HepG2 (cell line): ENCODE data around the gene ICAM3. TPM values are rescaled to one million over a fixed set of nuclear protein-coding genes. Genes with fewer than 3 reads are reported as not detected.

Source experiments
- CENPX ChIP-seq: sonication (generic); formaldehyde crosslinking; IDR thresholded peaks from 2 replicates; pipeline ENCODE4 v1.9.0; 2021; ENCODE audit warnings: mild to moderate bottlenecking, missing genetic modification reagents, moderate library complexity
- CHD4 ChIP-seq: fragments of 200-600 bp; sonication (generic); IDR thresholded peaks from 2 replicates; pipeline ENCODE4 v1.7.0; 2017; ENCODE audit warnings: mild to moderate bottlenecking, low read length, borderline replicate concordance
- CREB1 ChIP-seq, 2 experiments: fragments of 450-650 bp in 1 of 2; IDR thresholded peaks; 2 replicates each; pipeline ENCODE4 v1.6.1; 2016 to 2017; ENCODE audit warnings: control low read depth in 1 of 2, mild to moderate bottlenecking in 1 of 2, missing compliant biosample characterization in 1 of 2, missing genetic modification characterization in 1 of 2
- CSRNP2 ChIP-seq: sonication (generic); formaldehyde crosslinking; conservative IDR thresholded peaks from 2 replicates; pipeline ENCODE4 v1.8.0; 2022; ENCODE audit warnings: low read depth, missing genetic modification reagents
- GATAD2A ChIP-seq: IDR thresholded peaks from 2 replicates; pipeline ENCODE4 v1.6.1; 2016
- HMG20A ChIP-seq: IDR thresholded peaks from 2 replicates; pipeline ENCODE4 v1.6.1; 2016; ENCODE audit warnings: borderline replicate concordance
- HNF4G ChIP-seq, 2 experiments: sonication (generic) in 1 of 2; formaldehyde crosslinking in 1 of 2; IDR thresholded peaks; 2 replicates each; pipeline versions ENCODE4 v1.4.0 to v1.6.1; 2011 to 2020; ENCODE audit warnings: borderline replicate concordance in 2 of 2, low read depth in 2 of 2, mild to moderate bottlenecking in 2 of 2, low read length in 1 of 2, missing genetic modification reagents in 1 of 2, moderate library complexity in 1 of 2
- KDM1A ChIP-seq: IDR thresholded peaks from 2 replicates; pipeline ENCODE4 v1.6.1; 2016; ENCODE audit warnings: missing compliant biosample characterization
- MAFF ChIP-seq: IDR thresholded peaks from 2 replicates; pipeline ENCODE4 v1.6.1; 2011; ENCODE audit warnings: low read depth, low read length, improper control_type of control experiment
- MTF2 ChIP-seq: sonication (generic); formaldehyde crosslinking; IDR thresholded peaks from 2 replicates; pipeline ENCODE4 v1.5.0; 2020; ENCODE audit warnings: missing genetic modification reagents, borderline replicate concordance
- NBN ChIP-seq: fragments of 450-650 bp; conservative IDR thresholded peaks from 2 replicates; pipeline ENCODE4 v1.6.1; 2017
- REXO4 ChIP-seq: sonication (generic); formaldehyde crosslinking; IDR thresholded peaks from 2 replicates; pipeline ENCODE4 v1.8.0; 2022; ENCODE audit warnings: missing genetic modification reagents, mild to moderate bottlenecking, borderline replicate concordance
- RFXAP ChIP-seq: sonication (generic); formaldehyde crosslinking; IDR thresholded peaks from 2 replicates; pipeline ENCODE4 v1.4.0; 2020; ENCODE audit warnings: missing genetic modification reagents, borderline replicate concordance
- SIX4 ChIP-seq: sonication (generic); formaldehyde crosslinking; IDR thresholded peaks from 2 replicates; pipeline ENCODE4 v1.4.0; 2020; ENCODE audit warnings: missing genetic modification reagents
- TBP ChIP-seq: sonication (generic); formaldehyde crosslinking; IDR thresholded peaks from 2 replicates; pipeline ENCODE4 v1.5.0; 2020; ENCODE audit warnings: missing genetic modification reagents
- THYN1 ChIP-seq: sonication (generic); formaldehyde crosslinking; IDR thresholded peaks from 2 replicates; pipeline ENCODE4 v1.8.1; 2023; ENCODE audit warnings: low read depth, mild to moderate bottlenecking, moderate library complexity, missing genetic modification reagents, borderline replicate concordance
- TSC22D2 ChIP-seq: sonication (generic); formaldehyde crosslinking; IDR thresholded peaks from 2 replicates; pipeline ENCODE4 v1.5.1; 2020; ENCODE audit warnings: missing genetic modification reagents, mild to moderate bottlenecking, borderline replicate concordance
- XRCC5 ChIP-seq: fragments of 200-400 bp; formaldehyde crosslinking; optimal IDR thresholded peaks from 2 replicates; pipeline ENCODE3; 2017; ENCODE audit warnings: mild to moderate bottlenecking, low read length
- ZFP62 ChIP-seq: sonication (generic); formaldehyde crosslinking; IDR thresholded peaks from 2 replicates; pipeline ENCODE4 v1.4.0; 2020; ENCODE audit warnings: missing genetic modification reagents
- ZFP82 ChIP-seq: sonication (generic); formaldehyde crosslinking; IDR thresholded peaks from 2 replicates; pipeline ENCODE4 v1.5.1; 2020; ENCODE audit warnings: mild to moderate bottlenecking, missing genetic modification reagents, borderline replicate concordance
- ZFY ChIP-seq: sonication (generic); formaldehyde crosslinking; IDR thresholded peaks from 2 replicates; pipeline ENCODE4 v1.4.0; 2020; ENCODE audit warnings: missing genetic modification reagents
- ZNF121 ChIP-seq: sonication (generic); formaldehyde crosslinking; IDR thresholded peaks from 2 replicates; pipeline ENCODE4 v1.5.0; 2020; ENCODE audit warnings: mild to moderate bottlenecking, missing genetic modification reagents
- ZNF180 ChIP-seq: sonication (generic); formaldehyde crosslinking; IDR thresholded peaks from 2 replicates; pipeline ENCODE4 v1.4.0; 2020; ENCODE audit warnings: low read depth, missing genetic modification reagents, borderline replicate concordance
- ZNF282 ChIP-seq: fragments of 450-650 bp; IDR thresholded peaks from 2 replicates; pipeline ENCODE4 v1.6.1; 2018; ENCODE audit not compliant: partially characterized antibody
- ZNF367 ChIP-seq: sonication (generic); formaldehyde crosslinking; IDR thresholded peaks from 2 replicates; pipeline ENCODE4 v1.4.0; 2020; ENCODE audit warnings: missing genetic modification reagents, borderline replicate concordance
- ZNF501 ChIP-seq: sonication (generic); formaldehyde crosslinking; IDR thresholded peaks from 2 replicates; pipeline ENCODE4 v1.5.1; 2020; ENCODE audit warnings: mild to moderate bottlenecking, moderate library complexity, missing genetic modification reagents
- ZNF674 ChIP-seq: sonication (generic); formaldehyde crosslinking; IDR thresholded peaks from 2 replicates; pipeline ENCODE4 v1.5.0; 2020; ENCODE audit warnings: low read depth, mild to moderate bottlenecking, missing genetic modification reagents
- ZNF777 ChIP-seq: sonication (generic); formaldehyde crosslinking; IDR thresholded peaks from 2 replicates; pipeline ENCODE4 v1.4.0; 2020; ENCODE audit warnings: missing genetic modification reagents
- polyA plus RNA-seq, 8 experiments: library from polyadenylated mRNA; depleted of rRNA in 3 of 8; stranded (reverse) in 7 of 8; unstranded in 1 of 8; fragments of >200 nt; fragmentation: Illumina TruSeq in 4 of 8; extraction: Trizol in 4 of 8; gene quantifications; 2 replicates each; pipeline versions ENCODE4 v1.2.1 to v1.2.3, GENCODE V29; 2011 to 2016; ENCODE audit warnings: low read depth in 4 of 8, missing spikeins in 1 of 8, mixed read lengths in 1 of 8; ENCODE audit not compliant: insufficient read depth in 1 of 8
- total RNA-seq, 5 experiments: library from RNA; depleted of rRNA; stranded (reverse); fragments of >200 nt; fragmentation: Illumina TruSeq; extraction: Trizol; gene quantifications; 2 replicates each; pipeline ENCODE4 v1.2.3, GENCODE V29; 2016; ENCODE audit warnings: low read depth in 1 of 5
- TF ChIP-seq, protein P1 (sequence below): sonication (generic); formaldehyde crosslinking; IDR thresholded peaks from 2 replicates; pipeline ENCODE4 v1.8.0; 2022; ENCODE audit warnings: mild to moderate bottlenecking, missing genetic modification reagents, borderline replicate concordance
- TF ChIP-seq, protein P2 (sequence below): IDR thresholded peaks from 2 replicates; pipeline ENCODE4 v1.6.1; 2016; ENCODE audit warnings: low read depth, control low read depth

Gene ICAM3
- total and polyA plus RNA-seq, 2 of the 13 experiments (the other 11 are each of a cell fraction or from before 2014, with no cell fraction given), result 14.1 to 21.0 TPM

DNA sequence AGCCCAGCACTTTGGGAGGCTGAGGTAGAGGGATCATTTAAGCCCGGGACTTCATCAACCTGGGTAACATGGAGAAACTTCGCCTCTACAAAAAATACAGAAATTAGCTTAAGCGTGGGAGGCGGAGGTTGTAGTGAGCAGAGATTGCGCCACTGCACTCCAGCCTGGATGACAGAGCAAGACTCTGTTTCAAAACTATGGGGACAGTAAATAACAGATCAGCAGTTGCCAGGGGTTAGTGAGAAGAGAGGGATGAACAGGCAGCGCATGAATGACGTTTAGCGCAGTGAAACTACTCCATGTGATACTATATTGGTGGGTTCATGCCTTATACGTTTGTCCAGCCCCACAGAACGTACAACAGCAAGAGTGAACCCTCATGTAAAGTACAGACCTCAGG lies 7.1 kb upstream of the ICAM3 start (continued):
- TF ChIP-seq, protein P1, sequence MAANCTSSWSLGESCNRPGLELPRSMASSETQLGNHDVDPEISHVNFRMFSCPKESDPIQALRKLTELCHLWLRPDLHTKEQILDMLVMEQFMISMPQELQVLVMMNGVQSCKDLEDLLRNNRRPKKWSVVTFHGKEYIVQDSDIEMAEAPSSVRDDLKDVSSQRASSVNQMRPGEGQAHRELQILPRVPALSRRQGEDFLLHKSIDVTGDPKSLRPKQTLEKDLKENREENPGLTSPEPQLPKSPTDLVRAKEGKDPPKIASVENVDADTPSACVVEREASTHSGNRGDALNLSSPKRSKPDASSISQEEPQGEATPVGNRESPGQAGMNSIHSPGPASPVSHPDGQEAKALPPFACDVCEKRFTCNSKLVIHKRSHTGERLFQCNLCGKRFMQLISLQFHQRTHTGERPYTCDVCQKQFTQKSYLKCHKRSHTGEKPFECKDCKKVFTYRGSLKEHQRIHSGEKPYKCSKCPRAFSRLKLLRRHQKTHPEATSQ (CRISPR knock-in tag), result no peak
- TF ChIP-seq REXO4 (CRISPR knock-in tag), result no peak
- no peak for TF ChIP-seq ZNF501 (CRISPR knock-in tag)
- TF ChIP-seq KDM1A (CRISPR knock-in tag), result no peak
- TF ChIP-seq CREB1 (IDR thresholded peaks at IDR 0.05), result peak; percentile 17; the same call in 1 of the 2 replicates
- no peak for TF ChIP-seq CREB1 (CRISPR knock-in tag; IDR thresholded peaks at IDR 0.05)
- 0 out of 2 replicates have a peak, but pooled peaks have one; percentile 26 for TF ChIP-seq MAFF
- no peak for TF ChIP-seq ZNF282
- TF ChIP-seq CENPX (CRISPR knock-in tag), result no peak
- no peak for TF ChIP-seq ZFY (CRISPR knock-in tag)
- no peak for TF ChIP-seq ZNF180 (CRISPR knock-in tag)
- TF ChIP-seq ZFP62 (CRISPR knock-in tag), result no peak
- no peak for TF ChIP-seq CSRNP2 (CRISPR knock-in tag)
- TF ChIP-seq THYN1 (CRISPR knock-in tag), result no peak
- TF ChIP-seq MTF2 (CRISPR knock-in tag), result no peak
- TF ChIP-seq HMG20A (CRISPR knock-in tag), result no peak
- TF ChIP-seq GATAD2A (CRISPR knock-in tag), result peak; percentile 64
- TF ChIP-seq ZNF121 (CRISPR knock-in tag), result no peak
- no peak for TF ChIP-seq TBP
- no peak for TF ChIP-seq ZNF674 (CRISPR knock-in tag)
- TF ChIP-seq NBN, result no peak
- no peak for TF ChIP-seq HNF4G (IDR thresholded peaks at IDR 0.05; ENCODE audit: borderline replicate concordance, low read depth, low read length)
- TF ChIP-seq HNF4G (CRISPR knock-in tag; IDR thresholded peaks at IDR 0.05; ENCODE audit: borderline replicate concordance, low read depth), result no peak
- no peak for TF ChIP-seq ZNF367 (CRISPR knock-in tag)
- TF ChIP-seq ZFP82 (CRISPR knock-in tag), result no peak
- TF ChIP-seq, protein P2, sequence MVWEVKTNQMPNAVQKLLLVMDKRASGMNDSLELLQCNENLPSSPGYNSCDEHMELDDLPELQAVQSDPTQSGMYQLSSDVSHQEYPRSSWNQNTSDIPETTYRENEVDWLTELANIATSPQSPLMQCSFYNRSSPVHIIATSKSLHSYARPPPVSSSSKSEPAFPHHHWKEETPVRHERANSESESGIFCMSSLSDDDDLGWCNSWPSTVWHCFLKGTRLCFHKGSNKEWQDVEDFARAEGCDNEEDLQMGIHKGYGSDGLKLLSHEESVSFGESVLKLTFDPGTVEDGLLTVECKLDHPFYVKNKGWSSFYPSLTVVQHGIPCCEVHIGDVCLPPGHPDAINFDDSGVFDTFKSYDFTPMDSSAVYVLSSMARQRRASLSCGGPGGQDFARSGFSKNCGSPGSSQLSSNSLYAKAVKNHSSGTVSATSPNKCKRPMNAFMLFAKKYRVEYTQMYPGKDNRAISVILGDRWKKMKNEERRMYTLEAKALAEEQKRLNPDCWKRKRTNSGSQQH (CRISPR knock-in tag), result no peak
- peak; percentile 85 for TF ChIP-seq RFXAP (CRISPR knock-in tag)
- TF ChIP-seq ZNF777 (CRISPR knock-in tag), result no peak
- peak; percentile 37 for TF ChIP-seq XRCC5
- no peak for TF ChIP-seq CHD4
- no peak for TF ChIP-seq TSC22D2 (CRISPR knock-in tag)
- no peak for TF ChIP-seq SIX4 (CRISPR knock-in tag)
